Naive thymus-derived CD4-positive, alpha-beta T cell (primary cell): ENCODE measurements around the gene ZSWIM6. TPM values are rescaled to one million over a fixed set of nuclear protein-coding genes. Genes with fewer than 3 reads are reported as not detected.
A peak's percentile ranks its signal among the peaks of the same experiment; 100 is the strongest.

Experiments
- ATAC-seq: fragments of 150-1000 bp; cut with Tn5 transposase; 2 replicates; pipeline ENCODE4 v1.10.0; 2021; ENCODE audit warnings: mild to moderate bottlenecking, moderate library complexity
- CTCF ChIA-PET: fragments of 350-600 bp; sonication (Branson Sonifier 250); formaldehyde crosslinking; loops from one replicate; lab custom pipeline; 2021; ENCODE audit warnings: antibody characterized with exemption; lab: Charles Lee
- POLR2A ChIA-PET: fragments of 350-600 bp; sonication (Branson Sonifier 250); formaldehyde crosslinking; loops from one replicate; lab custom pipeline; 2021; ENCODE audit warnings: antibody characterized with exemption, inconsistent platforms; lab: Charles Lee
- DNase-seq, 9 donors: peaks; one replicate each; pipeline versions ENCODE4 v3.0.0 to v3.0.0-alpha.2; 2020 to 2022; ENCODE audit warnings: mixed read lengths in 1 of 9
- H3K27ac ChIP-seq: one replicate; pipeline ENCODE4 v1.7.0; 2013; ENCODE audit warnings: mild to moderate bottlenecking, low read depth, low read length, moderate library complexity
- H3K27me3 ChIP-seq, 2 donors: one replicate each; pipeline ENCODE4 v1.7.0; 2013; ENCODE audit warnings: low read length in 2 of 2, mild to moderate bottlenecking in 2 of 2, moderate library complexity in 2 of 2; ENCODE audit not compliant: control insufficient read depth in 2 of 2, insufficient read depth in 2 of 2
- H3K36me3 ChIP-seq, 3 experiments: 1 replicate in 2 of 3; 2 replicates in 1 of 3; pipeline ENCODE4 v1.7.0; 2013; ENCODE audit warnings: low read length in 3 of 3, mild to moderate bottlenecking in 3 of 3, moderate library complexity in 1 of 3; ENCODE audit not compliant: insufficient read depth in 3 of 3, control insufficient read depth in 2 of 3
- H3K4me1 ChIP-seq, 2 donors: one replicate each; pipeline ENCODE4 v1.7.0; 2013; ENCODE audit warnings: low read length in 2 of 2, mild to moderate bottlenecking in 2 of 2, moderate library complexity in 1 of 2; ENCODE audit not compliant: control insufficient read depth in 2 of 2, insufficient read depth in 2 of 2
- H3K4me3 ChIP-seq: 2 replicates; pipeline ENCODE4 v1.7.0; 2013; ENCODE audit warnings: mild to moderate bottlenecking, low read length
- H3K9me3 ChIP-seq, 3 experiments: 1 replicate in 2 of 3; 2 replicates in 1 of 3; pipeline ENCODE4 v1.7.0; 2013; ENCODE audit warnings: low read length in 3 of 3; ENCODE audit not compliant: control insufficient read depth in 2 of 3
- H3K27ac Mint-ChIP-seq, 9 donors: one replicate each; pipeline ENCODE4 v1.8.0; 2020 to 2022; ENCODE audit warnings: mixed read lengths in 9 of 9, mild to moderate bottlenecking in 8 of 9, moderate library complexity in 5 of 9, inconsistent platforms in 2 of 9
- H3K27me3 Mint-ChIP-seq, 5 donors: one replicate each; pipeline ENCODE4 v1.8.0; 2021 to 2022; ENCODE audit warnings: mixed read lengths in 5 of 5, mild to moderate bottlenecking in 1 of 5
- H3K36me3 Mint-ChIP-seq, 5 donors: one replicate each; pipeline ENCODE4 v1.8.0; 2020 to 2022; ENCODE audit warnings: mixed read lengths in 5 of 5, mild to moderate bottlenecking in 3 of 5, inconsistent platforms in 1 of 5
- H3K4me1 Mint-ChIP-seq, 7 donors: one replicate each; pipeline ENCODE4 v1.8.0; 2020 to 2022; ENCODE audit warnings: mixed read lengths in 7 of 7, mild to moderate bottlenecking in 3 of 7, inconsistent platforms in 1 of 7
- H3K4me3 Mint-ChIP-seq, 10 donors: one replicate each; pipeline ENCODE4 v1.8.0; 2020 to 2022; ENCODE audit warnings: mild to moderate bottlenecking in 10 of 10, mixed read lengths in 10 of 10, moderate library complexity in 6 of 10, inconsistent platforms in 2 of 10
- H3K9me3 Mint-ChIP-seq, 11 donors: one replicate each; pipeline ENCODE4 v1.8.0; 2020 to 2022; ENCODE audit warnings: mixed read lengths in 11 of 11, mild to moderate bottlenecking in 4 of 11, inconsistent platforms in 1 of 11, moderate library complexity in 1 of 11
- intact Hi-C, 2 donors: fragments of 100-400 bp; cut with micrococcal nuclease; formaldehyde crosslinking; loops; one replicate each; pipeline ENCODE4 v1.15.1; 2023
- polyA plus RNA-seq, 2 donors: library from polyadenylated mRNA; unstranded; fragments of 300-500 nt; fragmentation: Illumina TruSeq; gene quantifications; one replicate each; pipeline ENCODE4 v1.2.3, GENCODE V29; 2021
- total RNA-seq, 6 experiments: library from RNA in 5 of 6; stranded (reverse) in 5 of 6; gene quantifications; 1 replicate in 5 of 6; 2 replicates in 1 of 6; pipeline ENCODE4 v1.2.3 and lab custom pipeline; 2021 to 2026

The ZSWIM6 gene
- total and polyA plus RNA-seq, 7 experiments from 2014 or later, result 0.29 to 18.5 (median 8.2) TPM

DNA sequence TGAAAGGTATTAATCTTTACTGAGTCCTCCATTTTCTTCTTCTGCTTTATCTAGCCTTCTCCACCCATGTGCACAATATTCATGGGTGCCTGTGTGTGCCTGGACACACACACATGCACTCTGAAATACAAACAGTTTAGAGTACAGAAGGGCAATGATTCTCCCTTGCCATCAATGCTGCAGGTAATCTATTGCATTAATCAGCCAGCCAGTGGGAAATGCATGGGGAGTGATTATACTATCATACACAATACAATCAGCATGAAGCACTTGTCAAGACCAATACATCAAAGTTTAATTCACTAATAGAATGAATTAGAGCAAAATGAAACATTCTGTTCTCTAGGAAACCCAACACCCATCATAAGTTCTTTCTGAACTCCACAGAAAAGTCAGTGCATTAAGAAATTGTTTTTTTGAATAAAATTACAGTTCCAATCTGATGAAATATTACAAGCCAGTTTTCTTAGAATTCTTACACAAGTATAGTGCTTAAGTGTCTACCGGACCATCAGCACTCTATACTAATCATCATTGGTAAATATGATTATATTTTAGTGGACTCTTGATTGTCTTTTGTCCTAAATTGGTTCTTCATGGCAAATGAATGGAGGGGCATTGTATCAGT lies 172.2 kb downstream of the ZSWIM6 start:
- ChIA-PET POLR2A (no interaction called here), CTCF (no interaction called here)
- no peak overlapping the region for H3K27ac Mint-ChIP-seq

DNA sequence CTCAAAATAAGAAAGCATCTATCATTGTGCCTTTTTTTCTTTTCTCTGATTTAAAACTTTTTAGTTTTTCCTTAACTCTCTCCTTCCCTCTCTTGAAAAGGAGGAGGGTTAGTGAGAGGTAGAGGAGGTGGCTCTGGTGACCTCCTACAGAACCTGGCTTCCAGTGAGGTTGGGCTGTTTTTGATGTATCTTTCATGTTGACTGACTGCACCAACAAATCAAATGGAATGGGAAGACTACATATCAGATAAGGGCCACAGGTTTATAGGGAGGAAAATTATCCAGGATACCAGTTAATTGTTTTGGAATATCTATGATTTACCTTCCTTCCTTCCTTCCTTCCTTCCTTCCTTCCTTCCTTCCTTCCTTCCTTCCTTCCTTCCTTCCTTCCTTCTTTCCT lies 173.2 kb downstream of the ZSWIM6 start:
- no peak overlapping the region for H3K4me3 Mint-ChIP-seq
- ChIA-PET POLR2A (no interaction called here), CTCF (no interaction called here)
- peaks cover 0 to 9% (median 3%) of the 10 kb centered on the region in 7 donors for H3K4me1 Mint-ChIP-seq
- H3K9me3 Mint-ChIP-seq, result peaks cover 0 to 11% (median 5%) of the 10 kb centered on the region in 11 donors
- no peaks in the 10 kb centered on the region for H3K27me3 ChIP-seq
- no peak overlapping the region for H3K27ac ChIP-seq
- no peak for ATAC-seq
- H3K27me3 Mint-ChIP-seq, result no peaks in the 10 kb centered on the region
- peak overlapping the region in 1 of 9 donors; percentile 29 for H3K27ac Mint-ChIP-seq
- H3K9me3 ChIP-seq, result peaks cover 0 to 2% (median 0%) of the 10 kb centered on the region in 3 experiments
- H3K36me3 Mint-ChIP-seq, result peaks cover 0 to 50% (median 29%) of the 10 kb centered on the region in 5 donors
- H3K36me3 ChIP-seq, result peaks cover 0 to 4% (median 0%) of the 10 kb centered on the region in 3 experiments
- H3K4me1 ChIP-seq, result no peaks in the 10 kb centered on the region
- intact Hi-C loops, result no loop called here
- H3K4me3 ChIP-seq, result no peak overlapping the region
- DNase-seq, result no peak

More for the DNA sequence above, 172.2 kb downstream of the ZSWIM6 start:
- Mint-ChIP-seq H3K27me3 (no peaks in the 10 kb centered on the region), H3K4me3 (no peak overlapping the region), H3K36me3 (peaks cover 0 to 47% (median 31%) of the 10 kb centered on the region in 5 donors), H3K9me3 (peaks cover 0 to 8% (median 2%) of the 10 kb centered on the region in 11 donors), H3K4me1 (peaks cover 0 to 10% (median 3%) of the 10 kb centered on the region in 7 donors)
- no peak overlapping the region for H3K4me3 ChIP-seq
- H3K27me3 ChIP-seq, result no peaks in the 10 kb centered on the region
- intact Hi-C loops, result no loop called here
- H3K4me1 ChIP-seq, result no peaks in the 10 kb centered on the region
- ATAC-seq (no peak), DNase-seq (no peak)
- peaks cover 0 to 4% (median 0%) of the 10 kb centered on the region in 3 experiments for H3K36me3 ChIP-seq
- no peak overlapping the region for H3K27ac ChIP-seq
- H3K9me3 ChIP-seq, result no peaks in the 10 kb centered on the region

- H3K9me3 Mint-ChIP-seq, result peaks cover 0 to 28% (median 13%) of the 10 kb centered on the region in 11 donors
- POLR2A ChIA-PET, result no interaction called here
- H3K27me3 ChIP-seq, result no peaks in the 10 kb centered on the region
- peaks cover 0 to 57% (median 36%) of the 10 kb centered on the region in 5 donors for H3K36me3 Mint-ChIP-seq
- peaks cover 0 to 8% (median 4%) of the 10 kb centered on the region in 3 experiments for H3K9me3 ChIP-seq
- H3K4me1 ChIP-seq, result no peaks in the 10 kb centered on the region
- peaks cover 0 to 9% (median 2%) of the 10 kb centered on the region in 7 donors for H3K4me1 Mint-ChIP-seq
- H3K4me3 ChIP-seq, result no peak overlapping the region
- no peak for DNase-seq
- peaks cover 0 to 4% (median 0%) of the 10 kb centered on the region in 3 experiments for H3K36me3 ChIP-seq
- no peak overlapping the region for H3K27ac Mint-ChIP-seq
- CTCF ChIA-PET, result interaction anchor here (0.6 kb wide), 1 partner anchor 191 kb away, joined by 3 read pairs; no protein-coding TSS in a partner anchor
- H3K27me3 Mint-ChIP-seq, result no peaks in the 10 kb centered on the region
- no peak for ATAC-seq
- no peak overlapping the region for H3K4me3 Mint-ChIP-seq
- no peak overlapping the region for H3K27ac ChIP-seq
- intact Hi-C loops, result no loop called here
These were observed 175.2 kb downstream of the ZSWIM6 start for GRCh38 chr5:61507232-61507631.

DNA sequence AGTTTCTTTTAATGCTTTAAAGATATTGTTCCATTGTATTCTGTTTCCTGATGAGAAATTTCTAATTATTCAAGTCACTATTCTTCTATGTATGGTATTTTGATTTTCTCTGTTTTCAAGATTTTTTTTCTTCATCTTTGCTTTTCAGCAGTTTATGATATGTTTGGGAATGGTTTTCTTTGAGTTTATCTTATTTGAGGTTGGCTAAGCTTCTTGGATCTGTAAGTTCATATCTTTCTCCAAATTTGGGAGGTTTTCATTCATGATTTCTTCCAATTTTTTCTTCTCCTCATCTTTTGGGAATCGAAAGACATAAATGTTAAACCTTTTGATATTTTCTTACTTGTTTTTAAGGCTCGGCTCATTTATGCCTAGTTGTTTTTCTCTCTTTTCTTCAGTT lies 184.9 kb downstream of the ZSWIM6 start:
- intact Hi-C loops, result no loop called here
- Mint-ChIP-seq H3K27me3 (no peaks in the 10 kb centered on the region), H3K4me1 (peaks cover 0 to 16% (median 6%) of the 10 kb centered on the region in 7 donors), H3K27ac (no peak overlapping the region), H3K36me3 (peaks cover 0 to 54% (median 40%) of the 10 kb centered on the region in 5 donors), H3K4me3 (no peak overlapping the region), H3K9me3 (peaks cover 0 to 44% (median 15%) of the 10 kb centered on the region in 11 donors)
- ChIA-PET CTCF (no interaction called here), POLR2A (no interaction called here)
- no peak for ATAC-seq
- Histone ChIP-seq H3K27me3 (no peaks in the 10 kb centered on the region), H3K4me1 (no peaks in the 10 kb centered on the region), H3K4me3 (no peak overlapping the region), H3K27ac (no peak overlapping the region), H3K36me3 (no peaks in the 10 kb centered on the region), H3K9me3 (peaks cover 0 to 4% (median 0%) of the 10 kb centered on the region in 3 experiments)
- no peak for DNase-seq

DNA sequence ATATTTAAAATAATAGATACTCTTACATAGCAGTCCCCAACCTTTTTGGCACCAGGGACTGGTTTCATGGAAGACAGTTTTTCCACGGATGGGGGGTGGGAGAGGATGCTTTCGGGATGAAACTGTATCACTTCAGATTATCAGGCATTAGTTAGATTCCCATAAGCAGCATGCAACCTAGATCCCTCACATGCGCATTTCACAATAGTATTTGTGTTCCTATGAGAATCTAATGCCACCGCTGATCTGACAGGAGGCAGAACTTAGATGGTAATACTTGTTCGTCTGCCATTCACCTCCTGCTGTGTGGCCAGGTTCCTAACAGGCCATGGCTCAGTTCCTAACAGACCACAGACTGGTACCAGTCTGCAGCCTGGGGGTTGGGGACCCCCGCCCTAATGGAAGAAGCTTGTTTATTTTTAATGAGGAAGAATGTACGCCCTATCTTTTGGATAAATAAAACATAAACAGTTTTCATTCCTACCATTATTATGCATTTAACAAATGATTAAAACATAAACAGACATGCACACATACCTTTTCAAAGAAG lies 187.7 kb downstream of the ZSWIM6 start:
- no peak overlapping the region for H3K27ac Mint-ChIP-seq
- POLR2A ChIA-PET, result no interaction called here

GRCh38 chr5:61523073-61523472 lies 191.0 kb downstream of the ZSWIM6 start:
- Mint-ChIP-seq H3K4me3 (no peak overlapping the region), H3K27ac (no peak overlapping the region), H3K36me3 (peaks cover 4 to 55% (median 26%) of the 10 kb centered on the region in 5 donors), H3K9me3 (peaks cover 0 to 2% (median 0%) of the 10 kb centered on the region in 11 donors), H3K27me3 (no peaks in the 10 kb centered on the region), H3K4me1 (peaks cover 0 to 4% (median 0%) of the 10 kb centered on the region in 7 donors)
- no peaks in the 10 kb centered on the region for H3K4me1 ChIP-seq
- ATAC-seq, result no peak
- H3K9me3 ChIP-seq, result no peaks in the 10 kb centered on the region
- no peak for DNase-seq
- POLR2A ChIA-PET, result no interaction called here
- no peaks in the 10 kb centered on the region for H3K27me3 ChIP-seq
- no peaks in the 10 kb centered on the region for H3K36me3 ChIP-seq
- H3K4me3 ChIP-seq, result no peak overlapping the region
- intact Hi-C loops, result no loop called here
- CTCF ChIA-PET, result no interaction called here
- H3K27ac ChIP-seq, result no peak overlapping the region

More for the DNA sequence above, 187.7 kb downstream of the ZSWIM6 start:
- H3K36me3 ChIP-seq, result no peaks in the 10 kb centered on the region
- H3K9me3 ChIP-seq, result no peaks in the 10 kb centered on the region
- Mint-ChIP-seq H3K9me3 (peaks cover 0 to 20% (median 9%) of the 10 kb centered on the region in 11 donors), H3K36me3 (peaks cover 0 to 52% (median 35%) of the 10 kb centered on the region in 5 donors), H3K4me3 (no peak overlapping the region), H3K27me3 (no peaks in the 10 kb centered on the region), H3K4me1 (peaks cover 0 to 4% (median 0%) of the 10 kb centered on the region in 7 donors)
- H3K27me3 ChIP-seq, result no peaks in the 10 kb centered on the region
- DNase-seq (no peak), ATAC-seq (no peak)
- H3K4me3 ChIP-seq, result no peak overlapping the region
- no peaks in the 10 kb centered on the region for H3K4me1 ChIP-seq
- CTCF ChIA-PET, result no interaction called here
- H3K27ac ChIP-seq, result no peak overlapping the region
- intact Hi-C loops, result no loop called here
